SK-N-SH treated with all-trans-retinoic acid at 6 μM for 48 hours (cell line): ENCODE measurements around the gene PLP2.

ENCODE experiments used
- ARNTL ChIP-seq: fragments of 450-650 bp; formaldehyde crosslinking; IDR thresholded peaks from 2 replicates; pipeline ENCODE4 v1.5.0; 2020; ENCODE audit warnings: low read depth, mild to moderate bottlenecking, moderate library complexity, borderline replicate concordance
- CSDC2 ChIP-seq: fragments of 250-450 bp; sonication (Bioruptor Pico); IDR thresholded peaks from 2 replicates; pipeline ENCODE4 v1.5.0; 2020; ENCODE audit warnings: mild to moderate bottlenecking, moderate library complexity
- ESRRG ChIP-seq: fragments of 250-450 bp; sonication (Bioruptor Pico); IDR thresholded peaks from 2 replicates; pipeline ENCODE4 v1.6.1; 2021; ENCODE audit warnings: mild to moderate bottlenecking
- ISL1 ChIP-seq: fragments of 250-450 bp; sonication (Bioruptor Pico); IDR thresholded peaks from 2 replicates; pipeline ENCODE4 v2.1.2; 2022; ENCODE audit warnings: mild to moderate bottlenecking, moderate library complexity
- OSR1 ChIP-seq: fragments of 250-450 bp; sonication (Bioruptor Pico); IDR thresholded peaks from 2 replicates; pipeline ENCODE4 v1.8.0; 2022; ENCODE audit warnings: moderate library complexity, mild to moderate bottlenecking, inconsistent platforms
- SNAI2 ChIP-seq: fragments of 250-450 bp; sonication (Bioruptor Pico); IDR thresholded peaks from 2 replicates; pipeline ENCODE4 v1.5.0; 2020; ENCODE audit warnings: mild to moderate bottlenecking, moderate library complexity
- ZFP3 ChIP-seq: fragments of 250-450 bp; sonication (Bioruptor Pico); IDR thresholded peaks from 2 replicates; pipeline ENCODE4 v1.5.0; 2020; ENCODE audit warnings: mild to moderate bottlenecking, moderate library complexity
- ZFP30 ChIP-seq: fragments of 450-650 bp; formaldehyde crosslinking; IDR thresholded peaks from 2 replicates; pipeline ENCODE4 v1.5.0; 2022; ENCODE audit warnings: mild to moderate bottlenecking, moderate library complexity
- TF ChIP-seq, protein P1 (sequence below): fragments of 250-450 bp; sonication (Bioruptor Pico); IDR thresholded peaks from 2 replicates; pipeline ENCODE4 v1.8.0; 2020; ENCODE audit warnings: mild to moderate bottlenecking, moderate library complexity, borderline replicate concordance

DNA sequence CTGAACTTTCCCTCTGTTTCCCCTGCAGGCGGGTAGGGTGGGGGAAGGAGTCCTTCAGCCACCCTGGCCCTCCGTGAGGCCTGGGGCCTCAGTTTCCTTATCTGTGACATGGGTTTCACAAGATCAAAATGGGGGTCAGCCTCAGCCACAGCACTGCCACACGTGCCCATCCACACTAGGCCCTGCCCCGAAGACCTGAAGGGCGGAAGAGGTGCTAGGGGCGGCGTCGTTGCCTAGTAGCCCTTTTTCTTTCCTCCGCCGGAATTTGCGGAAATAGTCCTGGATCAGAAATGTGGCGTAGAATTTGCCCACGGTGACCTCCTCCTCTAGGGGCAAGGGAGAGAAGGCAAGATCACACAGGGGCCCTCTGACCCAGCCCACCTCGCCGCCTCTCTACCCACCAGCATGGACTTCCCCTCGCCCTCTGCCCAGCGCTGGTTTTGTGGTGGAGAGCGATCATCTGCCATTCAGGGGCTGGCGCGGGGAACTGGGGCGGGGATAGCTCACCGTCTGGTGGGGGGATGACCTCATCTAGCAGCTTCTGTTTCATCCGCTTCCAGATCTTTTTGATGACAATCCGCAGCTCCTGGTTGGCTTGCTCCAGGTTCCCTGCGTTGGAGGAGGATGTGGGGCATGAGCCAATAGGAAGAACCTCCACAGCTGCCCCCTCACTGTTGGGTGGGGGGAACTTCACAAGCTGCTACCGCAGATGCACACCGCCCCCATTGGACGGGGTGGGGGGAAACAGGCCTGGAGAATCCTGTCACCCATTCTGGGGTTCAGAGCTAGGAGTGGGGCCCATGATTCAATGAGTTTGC is 37.9 kb downstream of the PLP2 start:
- TF ChIP-seq ESRRG (CRISPR knock-in tag): no peak
- TF ChIP-seq SNAI2: no peak
- no peak for TF ChIP-seq OSR1 (CRISPR knock-in tag)
- TF ChIP-seq CSDC2 (CRISPR knock-in tag): no peak
- no peak for TF ChIP-seq ARNTL (CRISPR knock-in tag)
- TF ChIP-seq ISL1: no peak
- TF ChIP-seq, protein P1, sequence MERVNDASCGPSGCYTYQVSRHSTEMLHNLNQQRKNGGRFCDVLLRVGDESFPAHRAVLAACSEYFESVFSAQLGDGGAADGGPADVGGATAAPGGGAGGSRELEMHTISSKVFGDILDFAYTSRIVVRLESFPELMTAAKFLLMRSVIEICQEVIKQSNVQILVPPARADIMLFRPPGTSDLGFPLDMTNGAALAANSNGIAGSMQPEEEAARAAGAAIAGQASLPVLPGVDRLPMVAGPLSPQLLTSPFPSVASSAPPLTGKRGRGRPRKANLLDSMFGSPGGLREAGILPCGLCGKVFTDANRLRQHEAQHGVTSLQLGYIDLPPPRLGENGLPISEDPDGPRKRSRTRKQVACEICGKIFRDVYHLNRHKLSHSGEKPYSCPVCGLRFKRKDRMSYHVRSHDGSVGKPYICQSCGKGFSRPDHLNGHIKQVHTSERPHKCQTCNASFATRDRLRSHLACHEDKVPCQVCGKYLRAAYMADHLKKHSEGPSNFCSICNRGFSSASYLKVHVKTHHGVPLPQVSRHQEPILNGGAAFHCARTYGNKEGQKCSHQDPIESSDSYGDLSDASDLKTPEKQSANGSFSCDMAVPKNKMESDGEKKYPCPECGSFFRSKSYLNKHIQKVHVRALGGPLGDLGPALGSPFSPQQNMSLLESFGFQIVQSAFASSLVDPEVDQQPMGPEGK (CRISPR knock-in tag): no peak
- TF ChIP-seq ZFP3: no peak
- no peak for TF ChIP-seq ZFP30 (CRISPR knock-in tag)
